Retinal pigment epithelial cell (primary cell): ENCODE data around the gene PRDM1.

Source experiments
- DNase-seq: peaks from one replicate; pipeline ENCODE4 v3.0.0-alpha.2; 2010; ENCODE audit warnings: low read depth
- H3K4me3 ChIP-seq: 2 replicates; pipeline ENCODE4 v1.5.1; 2011; ENCODE audit warnings: mild to moderate bottlenecking, low read length, control low read depth, moderate library complexity
- TF ChIP-seq, protein P1 (sequence below): conservative IDR thresholded peaks from 2 replicates; pipeline ENCODE4 v1.5.1; 2011; ENCODE audit warnings: low read depth, low read length, control low read depth, inconsistent platforms

The PRDM1 gene

DNA sequence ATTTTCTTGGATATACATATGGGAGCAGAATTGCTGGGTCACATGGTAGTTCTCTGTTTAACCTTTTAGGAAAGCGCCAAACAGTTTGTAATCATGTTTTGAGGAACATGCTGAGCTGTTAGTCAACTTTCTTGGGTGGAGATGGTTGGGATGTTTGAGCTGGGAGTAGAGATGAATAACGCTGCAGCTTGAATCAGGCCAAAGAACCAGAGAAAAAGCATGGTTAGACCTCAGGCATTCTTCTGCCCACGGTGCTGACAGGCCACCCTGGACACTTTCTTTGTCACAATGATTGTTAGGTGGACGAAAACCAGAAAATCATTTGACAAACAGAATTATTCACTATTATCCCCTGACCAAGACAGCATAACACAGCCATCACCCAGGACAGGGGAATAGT is 66.8 kb downstream of the PRDM1 start:
- no peak for DNase-seq
- TF ChIP-seq, protein P1, sequence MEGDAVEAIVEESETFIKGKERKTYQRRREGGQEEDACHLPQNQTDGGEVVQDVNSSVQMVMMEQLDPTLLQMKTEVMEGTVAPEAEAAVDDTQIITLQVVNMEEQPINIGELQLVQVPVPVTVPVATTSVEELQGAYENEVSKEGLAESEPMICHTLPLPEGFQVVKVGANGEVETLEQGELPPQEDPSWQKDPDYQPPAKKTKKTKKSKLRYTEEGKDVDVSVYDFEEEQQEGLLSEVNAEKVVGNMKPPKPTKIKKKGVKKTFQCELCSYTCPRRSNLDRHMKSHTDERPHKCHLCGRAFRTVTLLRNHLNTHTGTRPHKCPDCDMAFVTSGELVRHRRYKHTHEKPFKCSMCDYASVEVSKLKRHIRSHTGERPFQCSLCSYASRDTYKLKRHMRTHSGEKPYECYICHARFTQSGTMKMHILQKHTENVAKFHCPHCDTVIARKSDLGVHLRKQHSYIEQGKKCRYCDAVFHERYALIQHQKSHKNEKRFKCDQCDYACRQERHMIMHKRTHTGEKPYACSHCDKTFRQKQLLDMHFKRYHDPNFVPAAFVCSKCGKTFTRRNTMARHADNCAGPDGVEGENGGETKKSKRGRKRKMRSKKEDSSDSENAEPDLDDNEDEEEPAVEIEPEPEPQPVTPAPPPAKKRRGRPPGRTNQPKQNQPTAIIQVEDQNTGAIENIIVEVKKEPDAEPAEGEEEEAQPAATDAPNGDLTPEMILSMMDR = no peak
- no peak overlapping the region for H3K4me3 ChIP-seq

DNA sequence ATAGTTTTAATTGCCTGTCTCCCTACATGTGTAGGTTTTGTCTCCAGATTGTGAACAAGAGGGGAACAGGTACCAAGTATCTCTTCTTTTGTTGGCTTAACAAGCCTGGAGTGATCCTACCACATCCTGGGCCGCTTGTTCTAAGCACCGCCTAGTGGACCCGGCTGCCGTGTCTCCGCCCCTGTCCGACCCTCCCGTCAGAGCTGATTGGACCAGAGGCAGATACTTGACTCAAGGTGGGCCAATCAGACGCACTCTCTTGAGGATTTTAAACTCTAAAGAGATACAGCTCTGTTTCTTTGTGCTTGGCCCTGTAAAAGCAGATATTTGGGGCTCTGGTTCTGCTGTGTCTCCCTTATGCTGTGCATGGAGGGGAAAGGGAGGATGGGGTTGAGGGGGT is 68.2 kb downstream of the PRDM1 start:
- H3K4me3 ChIP-seq = no peak overlapping the region
- TF ChIP-seq, protein P1 = no peak
- DNase-seq = no peak

DNA sequence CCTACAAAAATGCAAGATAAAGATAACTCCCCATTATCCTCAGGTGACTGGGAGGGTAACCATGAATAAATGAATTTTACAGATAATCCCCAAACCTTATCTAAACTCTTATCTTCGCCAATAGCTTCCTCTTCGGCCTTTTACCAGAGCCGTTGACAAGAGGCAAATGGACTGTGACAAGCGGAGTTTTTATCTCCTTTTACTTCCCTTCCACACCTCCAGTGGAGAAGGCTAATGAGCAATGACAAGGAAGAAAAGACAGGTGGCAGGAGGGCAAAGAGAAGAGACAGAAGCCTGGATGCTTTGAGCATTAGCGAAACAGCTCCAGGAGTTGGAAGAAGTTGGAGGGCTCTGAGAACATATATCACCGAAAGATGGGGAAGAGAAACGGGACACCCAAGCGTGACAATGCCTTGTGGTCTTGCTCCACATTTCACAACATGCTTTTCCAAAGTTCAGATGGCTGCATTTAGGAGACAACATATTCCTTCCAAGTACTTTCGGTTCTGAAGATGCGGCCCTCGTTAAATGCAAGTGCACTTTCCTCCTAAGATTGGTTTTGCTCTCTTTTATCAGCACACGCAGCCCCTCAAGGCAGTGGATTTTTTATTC is 69.2 kb downstream of the PRDM1 start:
- H3K4me3 ChIP-seq = no peak overlapping the region
- DNase-seq = no peak
- TF ChIP-seq, protein P1 = no peak

DNA sequence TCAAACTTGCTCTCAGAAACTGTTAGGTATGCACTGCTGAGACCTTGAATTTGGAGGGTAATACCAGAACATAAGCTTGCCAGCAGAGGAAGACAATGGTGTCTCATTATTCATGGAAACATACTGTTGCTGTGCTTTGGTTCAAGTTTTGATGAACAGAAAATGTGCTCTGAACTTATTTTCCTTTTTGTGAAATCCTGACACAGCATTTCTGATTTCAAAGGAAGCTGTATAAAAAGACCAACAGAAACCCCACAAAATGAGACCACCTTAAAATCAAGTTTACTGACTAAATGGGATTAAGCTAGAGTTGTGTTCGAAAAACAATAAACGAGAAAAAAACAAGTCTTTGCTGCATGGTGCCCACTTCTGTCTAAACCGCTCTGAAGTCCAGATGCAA is 70.3 kb downstream of the PRDM1 start:
- H3K4me3 ChIP-seq = no peak overlapping the region
- TF ChIP-seq, protein P1 = no peak
- DNase-seq = no peak

DNA sequence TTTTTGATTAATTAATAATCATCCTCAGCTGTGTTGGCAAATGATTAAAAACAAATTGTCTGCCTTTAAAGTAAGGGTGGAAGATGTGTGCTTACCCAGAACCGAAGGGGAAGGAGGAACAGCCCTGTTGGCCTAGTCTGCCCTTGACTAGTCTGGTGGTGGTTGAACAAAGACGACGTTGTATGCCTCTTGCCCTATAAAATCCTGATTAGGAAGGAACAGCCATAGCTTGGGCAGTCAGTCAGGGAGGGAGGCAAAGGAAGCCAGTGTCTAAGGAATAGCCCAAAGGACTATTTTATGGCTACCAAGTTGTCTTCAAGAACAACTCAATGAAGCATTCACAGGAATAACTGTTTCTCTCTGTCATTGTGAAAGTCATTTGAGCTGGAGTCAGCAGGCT is 70.7 kb downstream of the PRDM1 start:
- no peak for DNase-seq
- no peak overlapping the region for H3K4me3 ChIP-seq
- TF ChIP-seq, protein P1 = no peak

DNA sequence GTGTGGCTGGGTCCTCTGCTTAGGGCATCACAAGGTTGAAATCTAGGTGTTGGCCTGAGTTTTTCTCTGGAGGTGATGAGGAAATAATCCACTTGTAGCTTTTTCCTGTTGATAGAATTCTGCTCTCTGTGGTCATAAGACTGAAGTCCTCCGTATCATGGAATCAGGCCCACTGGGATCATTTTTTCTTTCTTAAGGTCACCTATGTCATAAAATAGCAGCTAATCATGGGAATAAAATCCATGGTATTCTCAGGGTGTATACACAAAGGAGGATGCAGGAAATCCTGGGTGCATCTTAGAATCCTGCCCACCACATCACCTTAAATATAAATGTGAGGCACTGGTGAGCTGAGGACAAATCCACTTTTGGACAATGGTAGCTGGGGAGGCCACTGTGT is 72.7 kb downstream of the PRDM1 start:
- no peak for DNase-seq
- no peak overlapping the region for H3K4me3 ChIP-seq
- TF ChIP-seq, protein P1 = no peak
